H54 (cell line): ENCODE data around the gene ZSCAN30.

Experiments
- DNase-seq: peaks from one replicate; pipeline ENCODE4 v3.0.0; 2011; ENCODE audit warnings: low spot score, mixed read lengths; ENCODE audit not compliant: insufficient read length
- FAIRE-seq: peaks from 3 replicates; lab custom pipeline; 2011; peaks lifted over from hg19 to GRCh38; lab: Jason Lieb, UNC
- POLR2A ChIP-seq: IDR thresholded peaks from 2 replicates; pipeline ENCODE4 v1.6.1; 2011; ENCODE audit warnings: low read depth, mild to moderate bottlenecking, low read length

ZSCAN30 gene

GRCh38 chr18:35290094-35290735, at the start of gene ZSCAN30:
Gene ZSCAN30, minus strand, starts transcription at chr18:35290229. Its CDS starts 25,877 bp downstream, at chr18:35264352.
- DNase-seq (peak; percentile 54), FAIRE-seq (peak; percentile 72)
- TF ChIP-seq POLR2A = peak; percentile 83

- TF ChIP-seq POLR2A = no peak
- DNase-seq = no peak
- FAIRE-seq = no peak
Observed at GRCh38 chr18:35337286-35337685, 47.3 kb upstream of the ZSCAN30 start.

- FAIRE-seq (no peak), DNase-seq (no peak)
- TF ChIP-seq POLR2A = no peak
Observed at GRCh38 chr18:35335866-35336265, 45.8 kb upstream of the ZSCAN30 start.

GRCh38 chr18:35334821-35335220, 44.8 kb upstream of the ZSCAN30 start:
- FAIRE-seq = no peak
- DNase-seq = no peak
- TF ChIP-seq POLR2A = no peak

- no peak for TF ChIP-seq POLR2A
- no peak for FAIRE-seq
- DNase-seq = no peak
Observed at GRCh38 chr18:35334212-35334611, 44.2 kb upstream of the ZSCAN30 start.

- no peak for DNase-seq
- no peak for FAIRE-seq
Observed at GRCh38 chr18:35331367-35332087, 41.5 kb upstream of the ZSCAN30 start.

GRCh38 chr18:35328868-35329267, 38.8 kb upstream of the ZSCAN30 start:
- no peak for FAIRE-seq

More at GRCh38 chr18:35331367-35332087, 41.5 kb upstream of the ZSCAN30 start:
- no peak for TF ChIP-seq POLR2A

GRCh38 chr18:35326695-35327387, 36.8 kb upstream of the ZSCAN30 start:
- TF ChIP-seq POLR2A = no peak
- FAIRE-seq (no peak), DNase-seq (no peak)

More at GRCh38 chr18:35328868-35329267, 38.8 kb upstream of the ZSCAN30 start:
- no peak for TF ChIP-seq POLR2A
- no peak for DNase-seq

GRCh38 chr18:35324926-35325655, 35.1 kb upstream of the ZSCAN30 start:
- FAIRE-seq = no peak
- no peak for DNase-seq
- TF ChIP-seq POLR2A = no peak

- FAIRE-seq = no peak
- no peak for DNase-seq
- no peak for TF ChIP-seq POLR2A
Observed at GRCh38 chr18:35322486-35323458, 32.7 kb upstream of the ZSCAN30 start.

- FAIRE-seq = no peak
- no peak for TF ChIP-seq POLR2A
- DNase-seq = no peak
Observed at GRCh38 chr18:35311496-35311895, 21.5 kb upstream of the ZSCAN30 start.

- DNase-seq (no peak), FAIRE-seq (no peak)
- TF ChIP-seq POLR2A = no peak
Observed at GRCh38 chr18:35306588-35307250, 16.7 kb upstream of the ZSCAN30 start.
